VCaP (cell line): ENCODE data around the gene AFAP1L1.

ENCODE experiments used
- H3K27ac ChIP-seq: fragments of 450-650 bp; 2 replicates; pipeline ENCODE4 v1.5.1; 2017
- CTCF ChIP-seq: fragments of 450-650 bp; conservative IDR thresholded peaks from 2 replicates; pipeline ENCODE4 v1.5.1; 2017; ENCODE audit warnings: mild to moderate bottlenecking, moderate library complexity

Gene AFAP1L1

GRCh38 chr5:149271195-149271715 is 404 bp upstream of the AFAP1L1 start:
- peak overlapping the region; percentile 65 for H3K27ac ChIP-seq
- no peak for TF ChIP-seq CTCF

GRCh38 chr5:149272781-149273180 is 1.1 kb downstream of the AFAP1L1 start:
- peak overlapping the region; percentile 65 for H3K27ac ChIP-seq

GRCh38 chr5:149273237-149273636 is 1.6 kb downstream of the AFAP1L1 start:
- H3K27ac ChIP-seq, result peak overlapping the region; percentile 65; the same call in 1 of the 2 replicates
- TF ChIP-seq CTCF, result no peak

GRCh38 chr5:149273950-149274349 is 2.3 kb downstream of the AFAP1L1 start:
- TF ChIP-seq CTCF, result no peak

GRCh38 chr5:149274939-149275338 is 3.3 kb downstream of the AFAP1L1 start:
- no peak overlapping the region for H3K27ac ChIP-seq
- TF ChIP-seq CTCF, result no peak

More at GRCh38 chr5:149273950-149274349, 2.3 kb downstream of the AFAP1L1 start:
- no peak overlapping the region for H3K27ac ChIP-seq

GRCh38 chr5:149277801-149278200 is 6.1 kb downstream of the AFAP1L1 start:
- no peak overlapping the region for H3K27ac ChIP-seq
- TF ChIP-seq CTCF, result no peak

- TF ChIP-seq CTCF, result no peak
These were observed 7.0 kb downstream of the AFAP1L1 start for GRCh38 chr5:149278451-149279210.

GRCh38 chr5:149279661-149280060 is 8.0 kb downstream of the AFAP1L1 start:
- no peak overlapping the region for H3K27ac ChIP-seq
- TF ChIP-seq CTCF, result no peak

More at GRCh38 chr5:149278451-149279210, 7.0 kb downstream of the AFAP1L1 start:
- no peak overlapping the region for H3K27ac ChIP-seq
